HEK293T (cell line): ENCODE data around the gene CTNNBL1.

ENCODE experiments used
- CTBP1 ChIP-seq: fragments of 450-650 bp; IDR thresholded peaks from 2 replicates; pipeline ENCODE4 v1.6.1; 2016; ENCODE audit warnings: borderline replicate concordance
- ELF4 ChIP-seq: fragments of 450-650 bp; IDR thresholded peaks from 2 replicates; pipeline ENCODE4 v1.6.1; 2017; ENCODE audit warnings: antibody characterized with exemption
- FOXA1 ChIP-seq: fragments of 450-650 bp; IDR thresholded peaks from 2 replicates; pipeline ENCODE4 v1.6.1; 2016; ENCODE audit warnings: mild to moderate bottlenecking
- FOXK2 ChIP-seq: fragments of 450-650 bp; IDR thresholded peaks from 2 replicates; pipeline ENCODE4 v1.6.1; 2016; ENCODE audit warnings: mild to moderate bottlenecking
- FOXM1 ChIP-seq: fragments of 450-650 bp; IDR thresholded peaks from 2 replicates; pipeline ENCODE4 v1.6.1; 2017; ENCODE audit warnings: mild to moderate bottlenecking, borderline replicate concordance
- L3MBTL2 ChIP-seq: fragments of 450-650 bp; conservative IDR thresholded peaks from 2 replicates; pipeline ENCODE4 v1.6.1; 2016; ENCODE audit warnings: mild to moderate bottlenecking
- SP1 ChIP-seq: fragments of 450-650 bp; IDR thresholded peaks from 2 replicates; pipeline ENCODE4 v1.6.1; 2017
- SUZ12 ChIP-seq: fragments of 450-650 bp; IDR thresholded peaks from 2 replicates; pipeline ENCODE4 v1.6.1; 2016; ENCODE audit warnings: mild to moderate bottlenecking
- TARDBP ChIP-seq: fragments of 450-650 bp; IDR thresholded peaks from 2 replicates; pipeline ENCODE4 v1.6.1; 2016
- TF ChIP-seq, protein P1 (sequence below): fragments of 450-650 bp; IDR thresholded peaks from 2 replicates; pipeline ENCODE4 v1.6.1; 2016

DNA sequence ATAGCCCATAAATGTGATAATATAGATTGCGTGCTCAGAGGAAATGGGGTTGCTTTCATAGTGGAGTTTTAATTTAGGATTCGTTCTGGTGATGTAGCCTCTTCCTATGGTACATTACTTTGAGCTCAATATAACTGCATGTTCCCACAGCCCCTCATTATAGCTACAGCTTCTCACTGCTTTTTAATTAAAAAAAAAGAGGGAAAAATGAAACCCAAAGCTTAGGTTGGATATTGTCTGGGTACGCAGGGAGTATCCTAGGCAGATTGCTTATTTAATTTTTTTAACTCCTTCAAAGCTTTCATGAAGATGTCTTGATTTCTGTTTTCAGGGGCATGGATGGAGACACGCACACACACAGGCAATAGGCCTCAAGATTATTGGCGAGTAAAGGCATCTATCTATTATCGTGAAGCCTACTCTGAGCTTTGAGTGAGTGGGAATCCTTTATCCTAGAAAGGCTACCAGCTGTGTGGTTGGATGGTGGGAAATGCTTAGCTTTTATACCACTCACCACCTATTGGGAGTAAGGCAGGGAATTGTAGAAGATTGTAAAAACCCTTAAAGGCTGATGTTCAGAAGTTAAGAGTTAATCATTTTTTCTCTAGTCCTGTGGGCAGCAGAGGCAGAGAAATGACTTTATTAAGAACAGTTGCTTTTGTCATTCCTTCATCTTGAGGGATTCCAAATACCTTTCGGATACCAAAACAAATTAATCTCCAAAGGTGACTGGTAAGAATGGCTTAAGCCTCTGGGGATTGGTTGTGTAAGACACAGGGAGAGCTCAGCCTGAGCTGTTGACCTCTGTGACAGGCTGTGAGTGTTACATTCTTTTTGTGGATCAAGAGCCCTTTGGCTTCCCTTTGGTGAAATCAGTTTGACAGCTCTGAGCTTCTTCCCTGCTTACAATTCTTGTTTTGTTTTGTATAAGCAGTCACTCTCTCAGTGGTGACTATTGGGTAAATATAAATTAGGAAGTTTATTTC is 33.4 kb downstream of the CTNNBL1 start:
- TF ChIP-seq FOXK2 (no peak), SUZ12 (no peak), CTBP1 (no peak), SP1 (no peak), TARDBP (no peak), ELF4 (no peak), L3MBTL2 (no peak), FOXM1 (no peak), FOXA1 (no peak)
- TF ChIP-seq, protein P1, sequence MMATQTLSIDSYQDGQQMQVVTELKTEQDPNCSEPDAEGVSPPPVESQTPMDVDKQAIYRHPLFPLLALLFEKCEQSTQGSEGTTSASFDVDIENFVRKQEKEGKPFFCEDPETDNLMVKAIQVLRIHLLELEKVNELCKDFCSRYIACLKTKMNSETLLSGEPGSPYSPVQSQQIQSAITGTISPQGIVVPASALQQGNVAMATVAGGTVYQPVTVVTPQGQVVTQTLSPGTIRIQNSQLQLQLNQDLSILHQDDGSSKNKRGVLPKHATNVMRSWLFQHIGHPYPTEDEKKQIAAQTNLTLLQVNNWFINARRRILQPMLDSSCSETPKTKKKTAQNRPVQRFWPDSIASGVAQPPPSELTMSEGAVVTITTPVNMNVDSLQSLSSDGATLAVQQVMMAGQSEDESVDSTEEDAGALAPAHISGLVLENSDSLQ = no peak
